ENCODE data around the gene CXCL1.

Gene CXCL1

DNA sequence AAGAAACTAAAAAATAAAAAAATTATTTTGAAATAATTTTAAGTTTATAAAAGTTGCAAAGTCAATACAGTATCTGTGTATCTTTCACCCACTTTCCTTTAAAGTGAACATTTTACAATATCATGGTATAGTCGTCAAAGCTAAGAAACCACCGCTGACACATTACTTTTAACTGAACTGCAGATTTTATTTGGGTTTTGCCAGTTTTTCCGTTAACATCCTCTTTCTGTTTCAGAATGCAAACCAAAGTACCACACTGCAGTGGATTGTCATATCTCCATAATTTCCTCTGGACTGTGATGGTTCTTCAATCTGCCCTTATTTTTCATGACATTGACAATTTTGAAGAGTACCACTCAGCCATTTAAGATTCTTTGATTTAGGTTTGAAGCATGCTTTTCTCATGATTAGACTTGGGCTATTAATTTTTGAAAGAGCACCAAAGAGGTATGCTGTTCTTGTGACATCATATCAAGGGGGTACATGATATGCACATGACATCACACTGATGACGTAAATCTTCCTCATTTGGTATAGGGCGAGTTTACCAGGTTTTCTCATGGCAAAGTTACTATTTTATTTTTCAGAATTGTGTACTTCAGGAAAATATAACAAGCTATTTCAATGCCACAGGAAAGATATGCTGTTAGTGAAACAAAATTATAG lies 3.6 kb upstream of the CXCL1 start:
- WGBS (ENCODE audit: insufficient coverage, insufficient read length) = no CpG with 5 or more reads among the region's 5 CpGs
- Histone ChIP-seq H3K27me3 (ENCODE audit: control insufficient read depth, insufficient read depth, low read length) (peaks cover 2% of the 10 kb centered on the region; the same call in 1 of the 2 replicates), H3K36me3 (ENCODE audit: control insufficient read depth, insufficient read depth, low read length) (no peaks in the 10 kb centered on the region), H3K4me1 (ENCODE audit: control insufficient read depth, insufficient read depth, low read length) (no peaks in the 10 kb centered on the region), H3K4me3 (ENCODE audit: low read length) (no peak overlapping the region), H3K27ac (ENCODE audit: low read length) (no peak overlapping the region), H3K9me3 (ENCODE audit: control insufficient read depth, insufficient read depth, low read length) (no peaks in the 10 kb centered on the region)
- no peak for DNase-seq (ENCODE audit: low read depth, low spot score)

DNA sequence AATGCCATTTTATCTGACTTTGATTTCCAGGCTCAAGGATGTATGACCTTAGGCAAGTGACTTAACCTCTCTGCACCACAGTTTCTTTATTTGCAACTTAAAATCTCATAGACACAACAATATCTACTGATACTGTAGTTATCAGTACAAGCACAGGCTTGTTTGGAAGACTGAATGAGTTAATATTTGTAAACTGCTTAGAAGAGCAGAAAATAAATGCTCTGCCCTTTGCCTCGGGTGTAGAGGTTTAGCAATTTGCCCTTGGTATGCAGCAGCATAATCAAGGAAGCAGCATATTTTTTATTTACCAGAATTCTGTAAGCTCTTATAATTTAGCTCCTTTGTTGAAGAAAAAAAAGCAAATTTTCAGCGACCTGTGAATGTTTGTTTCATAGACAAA lies 2.9 kb upstream of the CXCL1 start:
- peaks cover 2% of the 10 kb centered on the region; the same call in 1 of the 2 replicates for H3K27me3 ChIP-seq (ENCODE audit: control insufficient read depth, insufficient read depth, low read length)
- H3K4me3 ChIP-seq (ENCODE audit: low read length) = no peak overlapping the region
- no CpG with 5 or more reads among the region's 2 CpGs for WGBS (ENCODE audit: insufficient coverage, insufficient read length)
- H3K4me1 ChIP-seq (ENCODE audit: control insufficient read depth, insufficient read depth, low read length) = no peaks in the 10 kb centered on the region
- H3K36me3 ChIP-seq (ENCODE audit: control insufficient read depth, insufficient read depth, low read length) = no peaks in the 10 kb centered on the region
- no peak for DNase-seq (ENCODE audit: low read depth, low spot score)
- H3K27ac ChIP-seq (ENCODE audit: low read length) = no peak overlapping the region
- H3K9me3 ChIP-seq (ENCODE audit: control insufficient read depth, insufficient read depth, low read length) = no peaks in the 10 kb centered on the region

DNA sequence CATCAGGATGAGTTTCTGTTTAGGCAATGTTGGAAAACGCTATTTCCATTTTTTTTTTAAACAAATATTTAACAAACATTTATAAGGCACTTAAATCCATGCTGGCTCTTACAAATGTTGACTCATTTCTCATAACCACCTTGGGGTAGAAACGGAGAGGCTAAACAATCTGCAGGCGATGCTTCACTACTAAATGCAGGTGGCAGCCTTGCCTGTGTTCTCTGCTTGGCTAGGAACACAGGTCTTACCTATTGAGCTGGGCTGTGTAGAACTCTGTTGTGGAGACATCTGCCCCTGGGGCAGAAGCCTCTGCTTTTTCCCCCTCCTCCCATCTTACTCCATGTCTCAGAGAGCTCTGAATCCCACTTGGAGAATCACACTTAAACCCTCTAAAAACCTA lies 1.4 kb upstream of the CXCL1 start:
- Histone ChIP-seq H3K9me3 (ENCODE audit: control insufficient read depth, insufficient read depth, low read length) (no peaks in the 10 kb centered on the region), H3K27ac (ENCODE audit: low read length) (no peak overlapping the region), H3K4me1 (ENCODE audit: control insufficient read depth, insufficient read depth, low read length) (no peaks in the 10 kb centered on the region), H3K27me3 (ENCODE audit: control insufficient read depth, insufficient read depth, low read length) (peaks cover 2% of the 10 kb centered on the region; the same call in 1 of the 2 replicates), H3K4me3 (ENCODE audit: low read length) (no peak overlapping the region), H3K36me3 (ENCODE audit: control insufficient read depth, insufficient read depth, low read length) (no peaks in the 10 kb centered on the region)
- DNase-seq (ENCODE audit: low read depth, low spot score) = no peak
- no CpG with 5 or more reads among the region's 3 CpGs for WGBS (ENCODE audit: insufficient coverage, insufficient read length)

DNA sequence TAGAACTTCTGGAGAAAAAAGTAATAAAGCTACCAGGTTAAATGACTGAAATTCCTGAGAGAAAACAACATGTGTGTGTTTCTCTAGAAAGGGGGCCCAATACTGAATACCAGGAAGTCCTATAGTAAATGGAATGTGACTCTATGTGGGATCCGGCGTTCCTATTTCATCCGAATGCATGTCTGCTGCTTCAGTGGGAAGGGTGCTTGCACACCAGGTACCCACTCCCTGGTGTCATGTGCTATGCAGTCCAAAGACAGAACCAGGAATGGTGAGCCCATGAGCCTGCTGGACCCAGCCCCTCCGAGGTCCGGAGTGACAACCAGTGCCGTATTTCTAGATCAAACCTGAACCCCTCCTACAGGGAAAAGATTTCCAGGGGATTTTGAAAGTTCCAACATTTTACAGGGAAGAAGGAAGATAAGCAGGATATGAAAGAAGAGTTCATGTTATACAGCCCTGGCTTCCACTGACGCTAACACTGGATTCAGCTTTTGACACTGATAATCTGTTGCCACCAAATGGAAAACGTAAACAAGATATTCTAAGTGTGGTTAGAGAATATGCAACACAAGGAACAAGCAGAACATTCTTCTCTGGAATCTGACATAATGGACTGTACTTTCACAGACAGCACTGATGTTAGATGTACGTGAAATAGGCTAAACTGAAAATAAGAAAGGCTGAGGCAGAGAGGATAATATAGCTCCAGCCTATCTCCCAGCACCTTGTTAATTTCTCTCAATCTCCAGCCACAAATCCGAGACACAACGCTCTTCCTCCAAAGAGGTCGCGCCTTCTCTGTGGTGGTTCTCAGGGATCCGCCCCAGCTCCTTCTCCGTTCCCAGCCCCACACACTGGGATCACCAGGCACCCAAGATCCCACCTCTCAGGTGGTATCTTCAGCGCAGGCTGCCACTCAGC lies 725 bp upstream of the CXCL1 start:
- H3K27ac ChIP-seq (ENCODE audit: low read length) = no peak overlapping the region
- H3K36me3 ChIP-seq (ENCODE audit: control insufficient read depth, insufficient read depth, low read length) = no peaks in the 10 kb centered on the region
- H3K4me1 ChIP-seq (ENCODE audit: control insufficient read depth, insufficient read depth, low read length) = no peaks in the 10 kb centered on the region
- no CpG with 5 or more reads among the region's 16 CpGs for WGBS (ENCODE audit: insufficient coverage, insufficient read length)
- H3K9me3 ChIP-seq (ENCODE audit: control insufficient read depth, insufficient read depth, low read length) = no peaks in the 10 kb centered on the region
- no peak for DNase-seq (ENCODE audit: low read depth, low spot score)
- peaks cover 2% of the 10 kb centered on the region; the same call in 1 of the 2 replicates for H3K27me3 ChIP-seq (ENCODE audit: control insufficient read depth, insufficient read depth, low read length)
- H3K4me3 ChIP-seq (ENCODE audit: low read length) = peak overlapping the region; percentile 69; the same call in 1 of the 2 replicates

DNA sequence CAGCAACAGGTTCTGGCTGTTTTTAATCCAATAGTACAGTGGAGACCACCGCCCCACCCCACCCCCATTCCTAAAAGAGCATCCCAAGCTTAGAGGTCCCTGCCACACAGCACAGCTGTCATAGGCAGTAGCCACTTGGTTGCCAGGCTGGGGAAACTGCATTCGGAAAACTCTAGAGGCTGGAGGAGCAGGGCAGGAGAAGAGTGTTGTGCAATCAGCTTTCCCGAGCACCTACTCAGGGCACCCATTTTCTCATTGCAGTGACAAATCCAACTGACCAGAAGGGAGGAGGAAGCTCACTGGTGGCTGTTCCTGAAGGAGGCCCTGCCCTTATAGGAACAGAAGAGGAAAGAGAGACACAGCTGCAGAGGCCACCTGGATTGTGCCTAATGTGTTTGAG lies 1.1 kb downstream of the CXCL1 start:
- no CpG with 5 or more reads among the region's 3 CpGs for WGBS (ENCODE audit: insufficient coverage, insufficient read length)
- DNase-seq (ENCODE audit: low read depth, low spot score) = no peak
- no peaks in the 10 kb centered on the region for H3K36me3 ChIP-seq (ENCODE audit: control insufficient read depth, insufficient read depth, low read length)
- H3K27ac ChIP-seq (ENCODE audit: low read length) = no peak overlapping the region
- H3K9me3 ChIP-seq (ENCODE audit: control insufficient read depth, insufficient read depth, low read length) = no peaks in the 10 kb centered on the region
- no peaks in the 10 kb centered on the region for H3K4me1 ChIP-seq (ENCODE audit: control insufficient read depth, insufficient read depth, low read length)
- peaks cover 2% of the 10 kb centered on the region; the same call in 1 of the 2 replicates for H3K27me3 ChIP-seq (ENCODE audit: control insufficient read depth, insufficient read depth, low read length)
- no peak overlapping the region for H3K4me3 ChIP-seq (ENCODE audit: low read length)

DNA sequence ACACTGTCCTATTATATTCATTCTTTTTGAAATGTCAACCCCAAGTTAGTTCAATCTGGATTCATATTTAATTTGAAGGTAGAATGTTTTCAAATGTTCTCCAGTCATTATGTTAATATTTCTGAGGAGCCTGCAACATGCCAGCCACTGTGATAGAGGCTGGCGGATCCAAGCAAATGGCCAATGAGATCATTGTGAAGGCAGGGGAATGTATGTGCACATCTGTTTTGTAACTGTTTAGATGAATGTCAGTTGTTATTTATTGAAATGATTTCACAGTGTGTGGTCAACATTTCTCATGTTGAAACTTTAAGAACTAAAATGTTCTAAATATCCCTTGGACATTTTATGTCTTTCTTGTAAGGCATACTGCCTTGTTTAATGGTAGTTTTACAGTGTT lies 1.6 kb downstream of the CXCL1 start:
- Histone ChIP-seq H3K4me3 (ENCODE audit: low read length) (no peak overlapping the region), H3K27ac (ENCODE audit: low read length) (no peak overlapping the region), H3K4me1 (ENCODE audit: control insufficient read depth, insufficient read depth, low read length) (no peaks in the 10 kb centered on the region), H3K9me3 (ENCODE audit: control insufficient read depth, insufficient read depth, low read length) (no peaks in the 10 kb centered on the region), H3K27me3 (ENCODE audit: control insufficient read depth, insufficient read depth, low read length) (peaks cover 2% of the 10 kb centered on the region; the same call in 1 of the 2 replicates), H3K36me3 (ENCODE audit: control insufficient read depth, insufficient read depth, low read length) (no peaks in the 10 kb centered on the region)
- WGBS (ENCODE audit: insufficient coverage, insufficient read length) = no CpG with 5 or more reads among the region's 1 CpG
- DNase-seq (ENCODE audit: low read depth, low spot score) = no peak

DNA sequence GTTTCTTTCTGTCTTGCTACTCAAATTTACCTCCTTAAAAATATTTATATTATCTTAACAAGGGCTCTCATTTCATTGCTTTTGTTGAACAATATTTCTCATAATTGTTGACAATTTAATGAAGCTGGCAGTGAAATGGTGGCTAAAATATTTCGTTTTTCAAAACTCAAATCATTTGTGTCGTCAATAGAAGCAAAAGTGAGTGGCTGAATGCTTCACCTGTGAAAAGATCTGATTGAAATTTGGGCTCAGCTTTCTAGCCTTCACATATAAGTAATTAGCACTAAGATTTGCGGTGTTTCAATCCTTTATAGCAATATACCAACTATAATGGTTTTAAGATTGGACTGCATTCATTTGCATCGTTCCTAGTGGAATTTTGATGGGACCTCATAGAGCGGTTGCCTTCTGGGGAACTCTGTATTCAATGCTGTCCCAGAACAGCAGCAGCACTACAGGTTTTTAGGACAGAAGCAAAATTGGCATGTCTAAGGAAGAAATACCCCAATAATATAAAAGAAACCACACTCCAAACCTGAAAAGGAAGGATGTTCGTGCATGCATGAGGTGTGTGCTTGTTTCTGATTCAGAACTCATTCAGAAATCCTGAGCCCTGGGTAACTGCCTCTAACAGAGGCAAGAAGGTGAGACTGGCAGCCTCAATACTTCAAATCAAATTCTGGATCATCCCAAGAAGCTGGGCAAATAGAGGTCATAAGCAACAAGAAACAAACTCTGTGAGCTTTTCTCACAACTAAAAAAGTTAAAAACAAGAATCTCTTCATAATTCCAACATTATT lies 2.5 kb downstream of the CXCL1 start:
- no peak for DNase-seq (ENCODE audit: low read depth, low spot score)
- H3K27ac ChIP-seq (ENCODE audit: low read length) = no peak overlapping the region
- no CpG with 5 or more reads among the region's 6 CpGs for WGBS (ENCODE audit: insufficient coverage, insufficient read length)

DNA sequence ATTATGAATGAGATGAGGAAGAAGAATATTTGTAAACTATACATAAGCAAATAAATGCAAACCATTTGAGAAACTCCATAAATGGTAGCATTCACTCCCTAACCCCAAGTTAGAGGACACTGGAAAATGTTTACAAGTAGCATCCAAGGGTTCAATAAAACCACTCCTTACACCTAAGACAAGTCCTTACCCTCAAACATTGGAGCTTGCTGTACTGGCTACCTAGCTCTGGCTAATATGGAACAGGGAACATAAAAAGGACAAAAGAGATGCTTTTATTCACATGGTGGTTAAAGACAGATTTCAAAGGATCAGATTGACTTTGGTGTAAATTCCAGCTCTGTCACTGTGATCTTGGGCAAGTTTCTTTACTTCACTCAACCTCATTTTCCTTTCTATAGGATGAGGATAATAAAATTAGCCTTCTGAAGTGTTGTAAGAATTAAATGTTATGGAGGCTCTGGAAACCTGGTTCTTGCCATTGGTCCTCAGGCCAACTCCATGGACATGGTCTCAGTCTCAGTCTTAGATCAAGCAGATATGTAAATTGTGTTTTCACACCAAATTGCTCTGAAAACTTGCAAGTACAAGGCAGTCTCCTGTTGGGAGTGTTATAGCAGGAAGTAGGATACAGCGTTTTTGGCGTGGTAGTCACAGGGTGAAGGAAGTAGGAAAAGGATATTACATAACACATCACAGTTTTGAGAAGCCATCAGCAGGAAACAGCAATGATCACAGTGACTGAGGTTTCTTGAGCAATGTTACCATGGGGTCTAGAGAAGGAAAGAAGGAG lies 3.3 kb downstream of the CXCL1 start:
- DNase-seq (ENCODE audit: low read depth, low spot score) = no peak
- no CpG with 5 or more reads among the region's 2 CpGs for WGBS (ENCODE audit: insufficient coverage, insufficient read length)
- Histone ChIP-seq H3K27me3 (ENCODE audit: control insufficient read depth, insufficient read depth, low read length) (peaks cover 2% of the 10 kb centered on the region; the same call in 1 of the 2 replicates), H3K36me3 (ENCODE audit: control insufficient read depth, insufficient read depth, low read length) (no peaks in the 10 kb centered on the region), H3K4me3 (ENCODE audit: low read length) (no peak overlapping the region), H3K9me3 (ENCODE audit: control insufficient read depth, insufficient read depth, low read length) (no peaks in the 10 kb centered on the region), H3K4me1 (ENCODE audit: control insufficient read depth, insufficient read depth, low read length) (no peaks in the 10 kb centered on the region), H3K27ac (ENCODE audit: low read length) (no peak overlapping the region)

More for the DNA sequence above, 2.5 kb downstream of the CXCL1 start:
- Histone ChIP-seq H3K36me3 (ENCODE audit: control insufficient read depth, insufficient read depth, low read length) (no peaks in the 10 kb centered on the region), H3K9me3 (ENCODE audit: control insufficient read depth, insufficient read depth, low read length) (no peaks in the 10 kb centered on the region), H3K27me3 (ENCODE audit: control insufficient read depth, insufficient read depth, low read length) (peaks cover 2% of the 10 kb centered on the region; the same call in 1 of the 2 replicates), H3K4me3 (ENCODE audit: low read length) (no peak overlapping the region), H3K4me1 (ENCODE audit: control insufficient read depth, insufficient read depth, low read length) (no peaks in the 10 kb centered on the region)

DNA sequence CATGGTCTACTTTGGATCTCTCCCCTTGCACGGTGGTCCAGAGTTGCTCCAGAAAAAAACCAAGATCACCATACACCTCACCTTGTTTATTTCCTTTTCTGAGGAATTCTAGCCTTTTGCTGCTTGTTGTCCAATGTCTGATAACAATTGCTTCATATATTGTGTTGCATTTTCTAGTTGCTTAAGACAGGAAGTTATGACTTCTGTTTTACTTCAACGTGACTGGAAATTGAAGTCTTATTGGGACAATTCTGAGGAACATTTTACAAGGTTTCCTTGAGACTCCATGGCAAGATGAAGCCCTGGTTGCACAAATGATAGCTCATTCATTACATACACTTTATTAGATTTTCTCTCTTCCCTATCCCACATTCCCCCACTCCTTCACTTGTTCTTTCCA lies 5.2 kb downstream of the CXCL1 start:
- no peaks in the 10 kb centered on the region for H3K4me1 ChIP-seq (ENCODE audit: control insufficient read depth, insufficient read depth, low read length)
- H3K4me3 ChIP-seq (ENCODE audit: low read length) = no peak overlapping the region
- WGBS (ENCODE audit: insufficient coverage, insufficient read length) = no CpG with 5 or more reads among the region's 2 CpGs
- no peak for DNase-seq (ENCODE audit: low read depth, low spot score)
- H3K36me3 ChIP-seq (ENCODE audit: control insufficient read depth, insufficient read depth, low read length) = no peaks in the 10 kb centered on the region
- H3K27ac ChIP-seq (ENCODE audit: low read length) = no peak overlapping the region
- H3K9me3 ChIP-seq (ENCODE audit: control insufficient read depth, insufficient read depth, low read length) = no peaks in the 10 kb centered on the region
- peaks cover 2% of the 10 kb centered on the region; the same call in 1 of the 2 replicates for H3K27me3 ChIP-seq (ENCODE audit: control insufficient read depth, insufficient read depth, low read length)
